ENCODE data around the gene LRRC9.
"Not testable (repeated sequence)": the region's sequence is repeated elsewhere in the genome, so short reads cannot be mapped to it uniquely, and the experiment has no call there.

Gene LRRC9

GRCh38 chr14:60047976-60048375 is 128.0 kb downstream of the LRRC9 start:
- CTCF ChIA-PET; H3K4me1 ChIP-seq (ENCODE audit: control insufficient read depth, insufficient read depth, low read length); H3K36me3 ChIP-seq (ENCODE audit: control insufficient read depth in 2 of 2, insufficient read depth in 1 of 2, low read length in 2 of 2); POLR2A ChIA-PET; H3K27ac ChIP-seq (ENCODE audit: extremely low read depth, low read depth, low read length); H3K4me3 ChIP-seq (ENCODE audit: low read depth, low read length); H3K9me3 ChIP-seq (ENCODE audit: control insufficient read depth, insufficient read depth, low read depth, low read length): not testable (repeated sequence)

DNA sequence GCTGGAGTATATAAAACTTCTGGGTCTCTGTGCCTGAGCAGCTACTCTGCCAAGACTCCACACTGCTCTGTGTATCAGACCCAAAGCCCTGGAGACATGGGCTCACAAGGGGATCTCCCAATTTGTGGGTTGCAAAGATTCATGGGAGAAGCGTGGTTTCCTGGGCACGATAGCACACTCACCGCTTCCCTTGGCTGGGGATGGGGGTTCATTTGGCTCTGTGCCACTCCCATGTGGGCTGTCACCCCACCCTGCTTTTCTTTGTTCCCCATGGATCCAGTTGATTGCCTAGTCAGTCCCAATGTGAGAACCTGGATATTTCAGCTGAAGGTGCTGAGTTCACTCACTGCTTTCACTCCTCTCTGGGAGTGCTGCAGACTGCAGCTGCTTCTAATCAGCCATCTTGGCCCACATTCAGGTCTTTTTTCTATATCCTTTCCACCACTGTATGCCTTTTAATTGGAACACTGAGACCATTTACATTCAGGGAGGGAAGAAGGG is 131.8 kb downstream of the LRRC9 start:
- Histone ChIP-seq H3K27ac (ENCODE audit: extremely low read depth, low read depth, low read length) (no peak overlapping the region), H3K4me1 (ENCODE audit: control insufficient read depth, insufficient read depth, low read length) (no peaks in the 10 kb centered on the region), H3K36me3 (ENCODE audit: control insufficient read depth in 2 of 2, insufficient read depth in 1 of 2, low read length in 2 of 2) (no peaks in the 10 kb centered on the region), H3K9me3 (ENCODE audit: control insufficient read depth, insufficient read depth, low read depth, low read length) (no peaks in the 10 kb centered on the region), H3K4me3 (ENCODE audit: low read depth, low read length) (no peak overlapping the region)
- ChIA-PET CTCF (no interaction called here), POLR2A (no interaction called here)
- TF ChIP-seq ZNF624 (tag by site-specific recombination; IDR thresholded peaks at IDR 0.05) (no peak), PRDM1 (tag by site-specific recombination; IDR thresholded peaks at IDR 0.05) (no peak), ZNF248 (tag by site-specific recombination; IDR thresholded peaks at IDR 0.05) (no peak), ZNF19 (tag by site-specific recombination; IDR thresholded peaks at IDR 0.05; ENCODE audit: low read depth) (no peak), ZNF792 (tag by site-specific recombination; IDR thresholded peaks at IDR 0.05) (no peak), BCL11B (tag by site-specific recombination; IDR thresholded peaks at IDR 0.05; ENCODE audit: low read depth) (no peak), ZNF175 (tag by site-specific recombination; IDR thresholded peaks at IDR 0.05) (no peak), ZNF214 (tag by site-specific recombination; IDR thresholded peaks at IDR 0.05; ENCODE audit: borderline replicate concordance) (no peak), ZNF664 (tag by site-specific recombination; IDR thresholded peaks at IDR 0.05) (no peak), ZNF707 (tag by site-specific recombination; IDR thresholded peaks at IDR 0.05) (no peak), ZBTB21 (tag by site-specific recombination; IDR thresholded peaks at IDR 0.05) (no peak), ZNF561 (tag by site-specific recombination; IDR thresholded peaks at IDR 0.05; ENCODE audit: borderline replicate concordance) (no peak), KLF1 (tag by site-specific recombination; IDR thresholded peaks at IDR 0.05) (no peak), ZNF169 (tag by site-specific recombination; IDR thresholded peaks at IDR 0.05) (no peak), REPIN1 (tag by site-specific recombination; IDR thresholded peaks at IDR 0.05; ENCODE audit: low read depth) (no peak)
- TF ChIP-seq, protein P1, sequence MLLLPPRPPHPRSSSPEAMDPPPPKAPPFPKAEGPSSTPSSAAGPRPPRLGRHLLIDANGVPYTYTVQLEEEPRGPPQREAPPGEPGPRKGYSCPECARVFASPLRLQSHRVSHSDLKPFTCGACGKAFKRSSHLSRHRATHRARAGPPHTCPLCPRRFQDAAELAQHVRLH (tag by site-specific recombination; IDR thresholded peaks at IDR 0.05): no peak
- TF ChIP-seq, protein P2, sequence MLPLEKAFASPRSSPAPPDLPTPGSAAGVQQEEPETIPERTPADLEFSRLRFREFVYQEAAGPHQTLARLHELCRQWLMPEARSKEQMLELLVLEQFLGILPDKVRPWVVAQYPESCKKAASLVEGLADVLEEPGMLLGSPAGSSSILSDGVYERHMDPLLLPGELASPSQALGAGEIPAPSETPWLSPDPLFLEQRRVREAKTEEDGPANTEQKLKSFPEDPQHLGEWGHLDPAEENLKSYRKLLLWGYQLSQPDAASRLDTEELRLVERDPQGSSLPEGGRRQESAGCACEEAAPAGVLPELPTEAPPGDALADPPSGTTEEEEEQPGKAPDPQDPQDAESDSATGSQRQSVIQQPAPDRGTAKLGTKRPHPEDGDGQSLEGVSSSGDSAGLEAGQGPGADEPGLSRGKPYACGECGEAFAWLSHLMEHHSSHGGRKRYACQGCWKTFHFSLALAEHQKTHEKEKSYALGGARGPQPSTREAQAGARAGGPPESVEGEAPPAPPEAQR (tag by site-specific recombination; IDR thresholded peaks at IDR 0.05): no peak

DNA sequence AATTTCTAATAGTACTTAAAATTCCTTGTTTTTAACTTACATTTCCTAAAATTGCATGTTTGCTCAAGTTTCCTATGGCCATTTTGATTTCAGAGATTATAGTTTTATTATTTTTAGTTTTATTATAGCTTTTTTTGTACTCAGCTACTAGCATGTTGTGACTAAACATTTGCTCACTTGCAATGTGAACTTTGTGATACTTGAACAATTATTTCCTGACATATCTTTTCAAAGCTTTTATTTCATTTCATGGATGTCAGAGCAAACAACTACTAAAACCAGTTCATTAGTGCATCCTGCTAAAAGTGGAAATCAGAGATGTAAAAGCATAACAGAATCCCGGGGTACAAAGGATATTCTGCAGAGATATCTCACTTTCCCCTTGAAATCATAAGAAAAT is 138.1 kb downstream of the LRRC9 start:
- ChIA-PET POLR2A (no interaction called here), CTCF (interaction anchor here (0.8 kb wide), 1 partner anchor 126 kb away, joined by 3 read pairs; no protein-coding TSS in a partner anchor)
- H3K9me3 ChIP-seq (ENCODE audit: control insufficient read depth, insufficient read depth, low read depth, low read length): no peaks in the 10 kb centered on the region
- H3K27ac ChIP-seq (ENCODE audit: extremely low read depth, low read depth, low read length): no peak overlapping the region
- no peaks in the 10 kb centered on the region for H3K36me3 ChIP-seq (ENCODE audit: control insufficient read depth in 2 of 2, insufficient read depth in 1 of 2, low read length in 2 of 2)
- H3K4me3 ChIP-seq (ENCODE audit: low read depth, low read length): no peak overlapping the region
- H3K4me1 ChIP-seq (ENCODE audit: control insufficient read depth, insufficient read depth, low read length): no peaks in the 10 kb centered on the region
- TF ChIP-seq ZNF19 (tag by site-specific recombination; IDR thresholded peaks at IDR 0.05; ENCODE audit: low read depth) (no peak), YY2 (tag by site-specific recombination; IDR thresholded peaks at IDR 0.05) (no peak), ZNF223 (tag by site-specific recombination; IDR thresholded peaks at IDR 0.05) (no peak), IKZF3 (tag by site-specific recombination; IDR thresholded peaks at IDR 0.05) (no peak), ZNF221 (tag by site-specific recombination; IDR thresholded peaks at IDR 0.05; ENCODE audit: borderline replicate concordance) (no peak), ZNF701 (tag by site-specific recombination; IDR thresholded peaks at IDR 0.05) (no peak), GFI1B (tag by site-specific recombination; IDR thresholded peaks at IDR 0.05) (no peak), ZNF16 (tag by site-specific recombination; IDR thresholded peaks at IDR 0.05; ENCODE audit: low read depth) (no peak), HOXA7 (CRISPR knock-in tag; IDR thresholded peaks at IDR 0.05; ENCODE audit: borderline replicate concordance) (no peak), BCL11A (tag by site-specific recombination; IDR thresholded peaks at IDR 0.05; ENCODE audit: low read depth) (no peak), YY1 (tag by site-specific recombination; IDR thresholded peaks at IDR 0.05) (no peak), ZBTB1 (tag by site-specific recombination; IDR thresholded peaks at IDR 0.05) (no peak)
- TF ChIP-seq, protein P3, sequence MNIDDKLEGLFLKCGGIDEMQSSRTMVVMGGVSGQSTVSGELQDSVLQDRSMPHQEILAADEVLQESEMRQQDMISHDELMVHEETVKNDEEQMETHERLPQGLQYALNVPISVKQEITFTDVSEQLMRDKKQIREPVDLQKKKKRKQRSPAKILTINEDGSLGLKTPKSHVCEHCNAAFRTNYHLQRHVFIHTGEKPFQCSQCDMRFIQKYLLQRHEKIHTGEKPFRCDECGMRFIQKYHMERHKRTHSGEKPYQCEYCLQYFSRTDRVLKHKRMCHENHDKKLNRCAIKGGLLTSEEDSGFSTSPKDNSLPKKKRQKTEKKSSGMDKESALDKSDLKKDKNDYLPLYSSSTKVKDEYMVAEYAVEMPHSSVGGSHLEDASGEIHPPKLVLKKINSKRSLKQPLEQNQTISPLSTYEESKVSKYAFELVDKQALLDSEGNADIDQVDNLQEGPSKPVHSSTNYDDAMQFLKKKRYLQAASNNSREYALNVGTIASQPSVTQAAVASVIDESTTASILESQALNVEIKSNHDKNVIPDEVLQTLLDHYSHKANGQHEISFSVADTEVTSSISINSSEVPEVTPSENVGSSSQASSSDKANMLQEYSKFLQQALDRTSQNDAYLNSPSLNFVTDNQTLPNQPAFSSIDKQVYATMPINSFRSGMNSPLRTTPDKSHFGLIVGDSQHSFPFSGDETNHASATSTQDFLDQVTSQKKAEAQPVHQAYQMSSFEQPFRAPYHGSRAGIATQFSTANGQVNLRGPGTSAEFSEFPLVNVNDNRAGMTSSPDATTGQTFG (tag by site-specific recombination; IDR thresholded peaks at IDR 0.05; ENCODE audit: borderline replicate concordance): no peak
